Endothelial cell of umbilical vein (primary cell): ENCODE data around the gene LAIR2.

Experiments used
- EZH2 ChIP-seq: IDR thresholded peaks from 2 replicates; pipeline ENCODE4 v1.6.1; 2012; ENCODE audit warnings: borderline replicate concordance, low read depth, mild to moderate bottlenecking, moderate library complexity, low read length, inconsistent platforms; ENCODE audit not compliant: severe bottlenecking
- MAX ChIP-seq: IDR thresholded peaks from 2 replicates; pipeline ENCODE4 v1.6.1; 2011; ENCODE audit not compliant: insufficient read depth, insufficient read length
- TF ChIP-seq, protein P1 (sequence below), 2 donors: IDR thresholded peaks; 1 replicate in 1 of 2; 2 replicates in 1 of 2; pipeline ENCODE4 v1.5.1; 2011; ENCODE audit warnings: low read length in 2 of 2, mild to moderate bottlenecking in 2 of 2, moderate library complexity in 2 of 2, control low read depth in 1 of 2, inconsistent platforms in 1 of 2, low read depth in 1 of 2; ENCODE audit not compliant: insufficient read depth in 1 of 2; ENCODE audit errors: extremely low read depth in 1 of 2

- TF ChIP-seq EZH2 (no peak), MAX (no peak)
- TF ChIP-seq, protein P1, sequence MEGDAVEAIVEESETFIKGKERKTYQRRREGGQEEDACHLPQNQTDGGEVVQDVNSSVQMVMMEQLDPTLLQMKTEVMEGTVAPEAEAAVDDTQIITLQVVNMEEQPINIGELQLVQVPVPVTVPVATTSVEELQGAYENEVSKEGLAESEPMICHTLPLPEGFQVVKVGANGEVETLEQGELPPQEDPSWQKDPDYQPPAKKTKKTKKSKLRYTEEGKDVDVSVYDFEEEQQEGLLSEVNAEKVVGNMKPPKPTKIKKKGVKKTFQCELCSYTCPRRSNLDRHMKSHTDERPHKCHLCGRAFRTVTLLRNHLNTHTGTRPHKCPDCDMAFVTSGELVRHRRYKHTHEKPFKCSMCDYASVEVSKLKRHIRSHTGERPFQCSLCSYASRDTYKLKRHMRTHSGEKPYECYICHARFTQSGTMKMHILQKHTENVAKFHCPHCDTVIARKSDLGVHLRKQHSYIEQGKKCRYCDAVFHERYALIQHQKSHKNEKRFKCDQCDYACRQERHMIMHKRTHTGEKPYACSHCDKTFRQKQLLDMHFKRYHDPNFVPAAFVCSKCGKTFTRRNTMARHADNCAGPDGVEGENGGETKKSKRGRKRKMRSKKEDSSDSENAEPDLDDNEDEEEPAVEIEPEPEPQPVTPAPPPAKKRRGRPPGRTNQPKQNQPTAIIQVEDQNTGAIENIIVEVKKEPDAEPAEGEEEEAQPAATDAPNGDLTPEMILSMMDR (IDR thresholded peaks at IDR 0.05; ENCODE audit: extremely low read depth in 1 of 2, insufficient read depth in 1 of 2, low read depth in 1 of 2, low read length in 2 of 2) = no peak
Observed at GRCh38 chr19:54554006-54554405, 51.4 kb downstream of the LAIR2 start.
